Measurements from ENCODE around the gene CXorf38.

GRCh38 chrX:40694802-40695201 lies 47.4 kb upstream of the CXorf38 start:
- TF ChIP-seq CTCF (IDR thresholded peaks at IDR 0.05) (no peak), POLR2A (IDR thresholded peaks at IDR 0.05) (no peak)
